ENCODE measurements around the gene OTOG. TPM values are rescaled to one million over a fixed set of nuclear protein-coding genes. Genes with fewer than 3 reads are reported as not detected.

OTOG gene
- total RNA-seq, 2 experiments from 2014 or later: not detected

DNA sequence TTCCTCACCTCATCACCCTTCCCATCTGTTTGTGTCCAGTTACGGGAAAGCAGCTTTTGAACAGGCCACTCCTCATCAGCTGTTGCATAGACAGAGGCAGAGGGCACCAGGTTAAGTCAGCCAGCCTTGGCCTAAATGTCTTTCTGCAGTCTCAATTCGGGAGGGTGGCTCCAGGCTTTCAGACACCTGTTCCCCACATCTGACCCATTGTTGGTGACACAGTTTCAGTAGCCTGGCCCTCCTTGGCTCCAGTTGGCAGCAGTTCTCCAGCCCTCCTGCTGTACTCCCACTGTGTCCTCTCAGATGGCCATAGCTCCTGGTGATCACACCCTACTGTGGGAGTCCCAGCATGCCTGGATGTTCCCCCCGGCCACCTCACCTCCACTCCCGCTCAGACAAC, 101.5 kb downstream of the OTOG start:
- Mint-ChIP-seq H3K4me3 (no peak overlapping the region), H3K36me3 (ENCODE audit: low read depth) (no peaks in the 10 kb centered on the region), H3K27me3 (peaks cover 27% of the 10 kb centered on the region), H3K9me3 (peaks cover 2% of the 10 kb centered on the region), H3K4me1 (ENCODE audit: low read depth) (no peaks in the 10 kb centered on the region), H3K27ac (no peak overlapping the region)
- DNase-seq: no peak
- POLR2A ChIA-PET: no interaction called here
- TF ChIP-seq, protein P1, sequence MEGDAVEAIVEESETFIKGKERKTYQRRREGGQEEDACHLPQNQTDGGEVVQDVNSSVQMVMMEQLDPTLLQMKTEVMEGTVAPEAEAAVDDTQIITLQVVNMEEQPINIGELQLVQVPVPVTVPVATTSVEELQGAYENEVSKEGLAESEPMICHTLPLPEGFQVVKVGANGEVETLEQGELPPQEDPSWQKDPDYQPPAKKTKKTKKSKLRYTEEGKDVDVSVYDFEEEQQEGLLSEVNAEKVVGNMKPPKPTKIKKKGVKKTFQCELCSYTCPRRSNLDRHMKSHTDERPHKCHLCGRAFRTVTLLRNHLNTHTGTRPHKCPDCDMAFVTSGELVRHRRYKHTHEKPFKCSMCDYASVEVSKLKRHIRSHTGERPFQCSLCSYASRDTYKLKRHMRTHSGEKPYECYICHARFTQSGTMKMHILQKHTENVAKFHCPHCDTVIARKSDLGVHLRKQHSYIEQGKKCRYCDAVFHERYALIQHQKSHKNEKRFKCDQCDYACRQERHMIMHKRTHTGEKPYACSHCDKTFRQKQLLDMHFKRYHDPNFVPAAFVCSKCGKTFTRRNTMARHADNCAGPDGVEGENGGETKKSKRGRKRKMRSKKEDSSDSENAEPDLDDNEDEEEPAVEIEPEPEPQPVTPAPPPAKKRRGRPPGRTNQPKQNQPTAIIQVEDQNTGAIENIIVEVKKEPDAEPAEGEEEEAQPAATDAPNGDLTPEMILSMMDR (IDR thresholded peaks at IDR 0.05): no peak
- CTCF ChIA-PET: no interaction called here
- intact Hi-C loops (cut with micrococcal nuclease): no loop called here
- ATAC-seq: no peak

GRCh38 chr11:17649261-17649660, 102.2 kb downstream of the OTOG start:
- intact Hi-C loops (cut with micrococcal nuclease): no loop called here
- H3K9me3 Mint-ChIP-seq: peaks cover 2% of the 10 kb centered on the region
- no peaks in the 10 kb centered on the region for H3K4me1 Mint-ChIP-seq (ENCODE audit: low read depth)
- DNase-seq (no peak), ATAC-seq (no peak)
- H3K27ac Mint-ChIP-seq: no peak overlapping the region
- H3K27me3 Mint-ChIP-seq: peaks cover 27% of the 10 kb centered on the region
- no peaks in the 10 kb centered on the region for H3K36me3 Mint-ChIP-seq (ENCODE audit: low read depth)
- no peak overlapping the region for H3K4me3 Mint-ChIP-seq
- TF ChIP-seq, protein P1 (IDR thresholded peaks at IDR 0.05): no peak
- POLR2A ChIA-PET: no interaction called here
- CTCF ChIA-PET: no interaction called here

DNA sequence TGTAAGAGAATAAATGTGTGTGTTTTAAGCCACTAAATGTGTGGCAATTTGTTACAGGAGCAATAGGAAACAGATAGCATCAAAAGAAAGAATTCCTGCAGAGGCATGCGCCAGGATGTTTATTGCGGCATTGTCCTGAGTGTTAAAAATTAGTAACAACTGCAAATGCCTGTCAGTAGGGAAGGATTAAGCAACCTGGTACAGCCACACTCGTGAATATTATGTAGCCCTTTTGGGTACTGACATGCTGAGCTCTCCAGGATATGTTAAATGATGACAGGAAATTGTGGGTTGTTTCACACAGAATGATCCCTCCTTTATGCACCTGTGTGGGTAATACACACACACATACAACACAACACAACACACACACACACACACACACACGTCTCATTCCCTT, 102.6 kb downstream of the OTOG start:
- POLR2A ChIA-PET: no interaction called here

GRCh38 chr11:17650127-17650911, 103.3 kb downstream of the OTOG start:
- Mint-ChIP-seq H3K9me3 (peaks cover 6% of the 10 kb centered on the region), H3K4me3 (no peak overlapping the region), H3K4me1 (ENCODE audit: low read depth) (no peaks in the 10 kb centered on the region), H3K27ac (no peak overlapping the region), H3K27me3 (peaks cover 30% of the 10 kb centered on the region), H3K36me3 (ENCODE audit: low read depth) (no peaks in the 10 kb centered on the region)
- TF ChIP-seq, protein P1 (IDR thresholded peaks at IDR 0.05): no peak
- CTCF ChIA-PET: interaction anchor here (1.3 kb wide), 1 partner anchor 122 kb away, joined by 3 read pairs; no protein-coding TSS in a partner anchor
- POLR2A ChIA-PET: interaction anchor here (0.6 kb wide), 1 partner anchor 1216 kb away, joined by 3 read pairs; no protein-coding TSS in a partner anchor
- intact Hi-C loops (cut with micrococcal nuclease): no loop called here
- ATAC-seq (no peak), DNase-seq (no peak)

More for the DNA sequence above, 102.6 kb downstream of the OTOG start:
- intact Hi-C loops (cut with micrococcal nuclease): no loop called here
- ATAC-seq (no peak), DNase-seq (no peak)
- H3K4me3 Mint-ChIP-seq: no peak overlapping the region
- peaks cover 27% of the 10 kb centered on the region for H3K27me3 Mint-ChIP-seq
- no peak overlapping the region for H3K27ac Mint-ChIP-seq
- no peaks in the 10 kb centered on the region for H3K4me1 Mint-ChIP-seq (ENCODE audit: low read depth)
- peaks cover 2% of the 10 kb centered on the region for H3K9me3 Mint-ChIP-seq
- TF ChIP-seq, protein P1 (IDR thresholded peaks at IDR 0.05): no peak
- no peaks in the 10 kb centered on the region for H3K36me3 Mint-ChIP-seq (ENCODE audit: low read depth)
- CTCF ChIA-PET: no interaction called here

DNA sequence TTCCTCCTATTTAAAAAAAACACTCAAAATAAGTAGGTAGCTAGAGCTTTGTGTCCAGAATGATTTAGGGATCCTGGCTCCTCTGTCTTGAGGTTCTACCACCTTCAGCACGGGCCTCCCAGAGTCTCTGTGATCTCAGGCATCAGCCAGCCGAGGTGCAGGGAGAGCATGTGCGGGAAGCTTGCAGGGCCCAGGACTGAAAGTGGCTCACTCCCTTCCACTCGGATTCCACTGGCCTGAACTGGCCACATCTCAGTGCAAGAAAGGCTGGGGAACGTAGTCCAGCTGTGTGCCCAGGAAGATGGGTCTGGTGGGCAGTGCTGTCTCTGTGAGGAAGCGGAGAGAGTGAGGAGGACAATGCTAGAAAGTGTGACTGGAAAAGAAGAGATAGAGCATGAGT, 104.0 kb downstream of the OTOG start:
- DNase-seq (no peak), ATAC-seq (no peak)
- Mint-ChIP-seq H3K27ac (no peak overlapping the region), H3K4me3 (no peak overlapping the region), H3K36me3 (ENCODE audit: low read depth) (no peaks in the 10 kb centered on the region), H3K4me1 (ENCODE audit: low read depth) (no peaks in the 10 kb centered on the region), H3K27me3 (peaks cover 37% of the 10 kb centered on the region), H3K9me3 (peaks cover 9% of the 10 kb centered on the region)
- ChIA-PET CTCF (interaction anchor here (0.6 to 1.3 kb wide), 2 partner anchors 123 to 321 kb away, joined by 3 read pairs; no protein-coding TSS in a partner anchor), POLR2A (interaction anchor here (1.1 kb wide), 1 partner anchor 14 kb away, joined by 3 read pairs; no protein-coding TSS in a partner anchor)
- TF ChIP-seq, protein P1 (IDR thresholded peaks at IDR 0.05): no peak
- intact Hi-C loops (cut with micrococcal nuclease): no loop called here
